CD14-positive monocyte (primary cell): ENCODE measurements around the gene ASH1L. TPM values are rescaled to one million over a fixed set of nuclear protein-coding genes. Genes with fewer than 3 reads are reported as not detected.

Source experiments
- DNase-seq, 3 donors: peaks; one replicate each; pipeline ENCODE4 v3.0.0-alpha.2; 2011 to 2022
- H2AFZ ChIP-seq: 2 replicates; pipeline ENCODE4 v1.6.0; 2012; ENCODE audit warnings: mild to moderate bottlenecking, low read depth, low read length, inconsistent platforms; ENCODE audit not compliant: insufficient read depth, poor library complexity, severe bottlenecking
- H3K27ac ChIP-seq, 2 donors: 1 replicate in 1 of 2; 2 replicates in 1 of 2; pipeline ENCODE4 v1.5.1; 2012 to 2013; ENCODE audit warnings: low read length in 2 of 2, control low read depth in 1 of 2, inconsistent platforms in 1 of 2, low read depth in 1 of 2, mild to moderate bottlenecking in 1 of 2
- H3K27me3 ChIP-seq, 2 donors: one replicate each; pipeline versions ENCODE4 v1.6.0 to v1.6.1; 2011 to 2013; ENCODE audit warnings: low read length in 2 of 2; ENCODE audit not compliant: control insufficient read depth in 2 of 2, insufficient read depth in 2 of 2
- H3K36me3 ChIP-seq, 2 donors: replicated peaks in 1 of 2; 1 replicate in 1 of 2; 2 replicates in 1 of 2; pipeline versions ENCODE4 v1.5.1 to v1.6.1; 2012 to 2013; ENCODE audit warnings: low read length in 2 of 2, control low read depth in 1 of 2, inconsistent platforms in 1 of 2, mild to moderate bottlenecking in 1 of 2; ENCODE audit not compliant: insufficient read depth in 2 of 2, control insufficient read depth in 1 of 2
- H3K4me1 ChIP-seq, 2 donors: 1 replicate in 1 of 2; 2 replicates in 1 of 2; pipeline versions ENCODE4 v1.5.1 to v1.6.1; 2012 to 2013; ENCODE audit warnings: low read length in 2 of 2, control low read depth in 1 of 2, inconsistent platforms in 1 of 2, mild to moderate bottlenecking in 1 of 2, moderate library complexity in 1 of 2; ENCODE audit not compliant: insufficient read depth in 2 of 2, control insufficient read depth in 1 of 2
- H3K4me2 ChIP-seq: replicated peaks from 2 replicates; pipeline ENCODE3; 2012; ENCODE audit warnings: low read length, moderate library complexity, mild to moderate bottlenecking; ENCODE audit not compliant: poor library complexity, severe bottlenecking; ENCODE audit errors: extremely low read depth
- H3K4me3 ChIP-seq, 3 experiments: fragments of 200-600 bp in 1 of 3; sonication (generic) in 1 of 3; replicated peaks in 1 of 3; 1 replicate in 2 of 3; 2 replicates in 1 of 3; pipeline ENCODE4 v1.5.1; 2011 to 2013; ENCODE audit warnings: low read length in 3 of 3, mild to moderate bottlenecking in 3 of 3, control low read depth in 2 of 3, low read depth in 2 of 3, inconsistent platforms in 1 of 3, moderate library complexity in 1 of 3
- H3K79me2 ChIP-seq: 2 replicates; pipeline ENCODE4 v1.6.0; 2012; ENCODE audit warnings: mild to moderate bottlenecking, control low read depth, inconsistent platforms, low read length, moderate library complexity; ENCODE audit not compliant: insufficient read depth
- H3K9ac ChIP-seq: 2 replicates; pipeline ENCODE4 v1.6.0; 2017; ENCODE audit warnings: low read length, mild to moderate bottlenecking; ENCODE audit not compliant: insufficient read depth, poor library complexity, severe bottlenecking
- H3K9me3 ChIP-seq, 2 donors: replicated peaks in 1 of 2; 1 replicate in 1 of 2; 2 replicates in 1 of 2; pipeline versions ENCODE4 v1.5.1 to v1.6.1; 2012 to 2013; ENCODE audit warnings: low read length in 2 of 2, control low read depth in 1 of 2; ENCODE audit not compliant: control insufficient read depth in 1 of 2, insufficient read depth in 1 of 2
- H4K20me1 ChIP-seq: 2 replicates; pipeline ENCODE4 v1.6.0; 2012; ENCODE audit warnings: mild to moderate bottlenecking, low read length, control low read depth, moderate library complexity; ENCODE audit not compliant: insufficient read depth
- H3K27ac Mint-ChIP-seq, 7 donors: one replicate each; pipeline ENCODE4 v1.8.0; 2020; ENCODE audit warnings: mild to moderate bottlenecking in 7 of 7, mixed read lengths in 7 of 7, moderate library complexity in 6 of 7, inconsistent platforms in 2 of 7
- H3K27me3 Mint-ChIP-seq, 3 donors: one replicate each; pipeline ENCODE4 v1.8.0; 2021 to 2022; ENCODE audit warnings: low read depth in 3 of 3, mild to moderate bottlenecking in 3 of 3, mixed read lengths in 3 of 3, moderate library complexity in 3 of 3, inconsistent platforms in 1 of 3
- H3K36me3 Mint-ChIP-seq, 2 donors: one replicate each; pipeline ENCODE4 v1.8.0; 2020; ENCODE audit warnings: mixed read lengths in 2 of 2, inconsistent platforms in 1 of 2, mild to moderate bottlenecking in 1 of 2
- H3K4me1 Mint-ChIP-seq: one replicate; pipeline ENCODE4 v1.8.0; 2020; ENCODE audit warnings: mild to moderate bottlenecking, mixed read lengths
- H3K4me3 Mint-ChIP-seq, 2 donors: one replicate each; pipeline ENCODE4 v1.8.0; 2020; ENCODE audit warnings: mild to moderate bottlenecking in 2 of 2, mixed read lengths in 2 of 2, moderate library complexity in 1 of 2
- H3K9me3 Mint-ChIP-seq, 7 donors: one replicate each; pipeline ENCODE4 v1.8.0; 2020 to 2022; ENCODE audit warnings: mixed read lengths in 7 of 7, mild to moderate bottlenecking in 6 of 7, moderate library complexity in 6 of 7, inconsistent platforms in 2 of 7
- WGBS: methylation state at CpG from one replicate; pipeline ENCODE4 v1.1.5; 2013; ENCODE audit warnings: missing lambda C conversion rate; ENCODE audit not compliant: insufficient coverage; 5-methylcytosine and 5-hydroxymethylcytosine counted together
- intact Hi-C, 2 donors: fragments of 100-400 bp; cut with micrococcal nuclease; formaldehyde crosslinking; loops; one replicate each; pipeline versions ENCODE4 v1.15.0 to v1.15.1; 2023
- polyA plus RNA-seq, 3 donors: library from polyadenylated mRNA; depleted of rRNA in 1 of 3; unstranded in 2 of 3; stranded (reverse) in 1 of 3; fragments of 300-500 nt in 2 of 3; fragments of >200 nt in 1 of 3; fragmentation: Illumina TruSeq in 2 of 3; gene quantifications; 1 replicate in 2 of 3; 2 replicates in 1 of 3; pipeline ENCODE4 v1.2.3, GENCODE V29; 2012 to 2021
- TF ChIP-seq, protein P1 (sequence below): fragments of 200-600 bp; IDR thresholded peaks from one replicate; pipeline ENCODE4 v1.8.0; 2022; ENCODE audit warnings: antibody characterized with exemption, mild to moderate bottlenecking

The ASH1L gene
- polyA plus RNA-seq, 3 donors: 2.7 to 21.5 (median 5.6) TPM

DNA sequence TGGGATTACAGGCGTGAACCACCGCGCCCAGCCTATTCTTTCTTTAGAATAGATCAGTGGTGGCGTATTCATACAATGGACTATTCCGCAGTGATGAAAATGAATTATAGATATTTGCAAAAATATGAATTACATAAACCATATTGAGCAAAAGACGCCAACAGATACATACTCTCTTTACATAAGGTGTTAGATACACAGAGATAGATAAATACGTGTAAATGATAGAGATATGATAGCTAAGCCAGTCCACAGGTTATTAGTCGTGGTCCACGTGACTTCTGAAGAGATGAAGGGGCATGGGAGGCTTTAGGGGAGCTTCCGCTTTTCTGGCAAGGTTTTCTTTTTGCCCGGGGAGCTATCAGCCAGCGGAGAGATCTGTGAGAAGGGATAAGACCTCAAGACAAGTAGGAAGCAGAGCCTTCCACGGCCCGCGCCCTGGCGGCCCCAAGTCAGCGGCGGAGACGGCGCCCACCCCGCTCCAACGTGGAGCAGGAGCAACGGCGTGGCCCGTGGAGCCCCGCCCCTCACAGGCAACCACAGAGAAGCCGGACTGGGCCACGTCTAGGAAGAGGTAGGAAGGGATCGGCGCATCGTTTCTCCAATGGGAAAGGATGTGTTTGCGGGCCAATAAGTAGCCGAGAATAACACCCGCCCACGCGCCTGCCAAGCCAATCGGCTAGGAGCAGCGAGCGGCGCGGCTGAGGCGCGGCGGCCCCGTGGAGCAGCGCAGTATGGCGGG is 47.1 kb upstream of the ASH1L start, which contains the start of gene MSTO1:
TSS of gene MSTO1 (plus strand) at position 704 of the 742 bp plus-strand sequence. CDS start at position 735, 31 bp downstream.
- peak within 1 kb of the TSS; percentile 73 for H3K4me2 ChIP-seq
- no peaks in the 10 kb centered on the region for H3K9me3 Mint-ChIP-seq
- H3K27me3 Mint-ChIP-seq: peaks cover 0 to 3% (median 1%) of the 10 kb centered on the region in 3 donors
- H3K27ac Mint-ChIP-seq: peak within 1 kb of the TSS; percentile 78 to 93 (median 87)
- intact Hi-C loops: no loop called here
- DNase-seq: peak; percentile 91 to 96 (median 94)
- H3K36me3 Mint-ChIP-seq: peaks cover 15 to 17% of the 10 kb centered on the region in 2 donors
- H3K36me3 ChIP-seq: peaks cover 6 to 17% of the 10 kb centered on the region in 2 donors
- H3K4me3 ChIP-seq: peak within 1 kb of the TSS; percentile 56 to 84 (median 82)
- TF ChIP-seq, protein P1, sequence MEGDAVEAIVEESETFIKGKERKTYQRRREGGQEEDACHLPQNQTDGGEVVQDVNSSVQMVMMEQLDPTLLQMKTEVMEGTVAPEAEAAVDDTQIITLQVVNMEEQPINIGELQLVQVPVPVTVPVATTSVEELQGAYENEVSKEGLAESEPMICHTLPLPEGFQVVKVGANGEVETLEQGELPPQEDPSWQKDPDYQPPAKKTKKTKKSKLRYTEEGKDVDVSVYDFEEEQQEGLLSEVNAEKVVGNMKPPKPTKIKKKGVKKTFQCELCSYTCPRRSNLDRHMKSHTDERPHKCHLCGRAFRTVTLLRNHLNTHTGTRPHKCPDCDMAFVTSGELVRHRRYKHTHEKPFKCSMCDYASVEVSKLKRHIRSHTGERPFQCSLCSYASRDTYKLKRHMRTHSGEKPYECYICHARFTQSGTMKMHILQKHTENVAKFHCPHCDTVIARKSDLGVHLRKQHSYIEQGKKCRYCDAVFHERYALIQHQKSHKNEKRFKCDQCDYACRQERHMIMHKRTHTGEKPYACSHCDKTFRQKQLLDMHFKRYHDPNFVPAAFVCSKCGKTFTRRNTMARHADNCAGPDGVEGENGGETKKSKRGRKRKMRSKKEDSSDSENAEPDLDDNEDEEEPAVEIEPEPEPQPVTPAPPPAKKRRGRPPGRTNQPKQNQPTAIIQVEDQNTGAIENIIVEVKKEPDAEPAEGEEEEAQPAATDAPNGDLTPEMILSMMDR: no peak
- peak within 1 kb of the TSS in 1 of 2 donors; percentile 78 for H3K27ac ChIP-seq
- peak within 1 kb of the TSS; percentile 88 to 93 for H3K4me3 Mint-ChIP-seq
- H3K4me1 Mint-ChIP-seq: peaks cover 3% of the 10 kb centered on the region
- no peaks in the 10 kb centered on the region for H4K20me1 ChIP-seq
- peak within 1 kb of the TSS; percentile 51 for H3K9ac ChIP-seq
- peaks cover 4 to 6% of the 10 kb centered on the region in 2 donors for H3K4me1 ChIP-seq
- peak within 1 kb of the TSS; percentile 81 for H2AFZ ChIP-seq
- no peaks in the 10 kb centered on the region for H3K27me3 ChIP-seq
- no peaks in the 10 kb centered on the region for H3K79me2 ChIP-seq
- no peaks in the 10 kb centered on the region for H3K9me3 ChIP-seq
- WGBS: 0% methylated on average over 21 of the region's 47 CpGs

DNA sequence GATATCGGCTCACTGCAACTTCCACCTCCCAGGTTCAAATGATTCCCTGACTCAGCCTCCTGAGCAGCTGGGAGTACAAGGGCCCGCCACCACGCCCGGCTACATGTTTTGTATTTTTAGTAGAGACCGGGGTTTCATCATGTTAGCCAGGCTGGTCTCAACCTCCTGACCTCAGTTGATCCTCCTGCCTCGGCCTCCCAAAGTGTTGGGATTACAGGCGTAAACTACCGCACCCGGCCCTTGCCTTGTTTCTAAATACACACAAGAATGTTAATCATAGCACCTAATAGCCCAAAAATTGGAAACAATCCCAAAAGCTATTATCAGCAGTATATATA is 46.3 kb upstream of the ASH1L start:
- peaks cover 4 to 6% of the 10 kb centered on the region in 2 donors for H3K4me1 ChIP-seq
- no peak overlapping the region for H3K9ac ChIP-seq
- Mint-ChIP-seq H3K27ac (no peak overlapping the region), H3K4me1 (peaks cover 8% of the 10 kb centered on the region), H3K9me3 (no peaks in the 10 kb centered on the region), H3K36me3 (peaks cover 12 to 14% of the 10 kb centered on the region in 2 donors), H3K27me3 (peaks cover 0 to 3% (median 1%) of the 10 kb centered on the region in 3 donors), H3K4me3 (peak overlapping the region in 1 of 2 donors; percentile 4)
- H3K36me3 ChIP-seq: peaks cover 6 to 14% of the 10 kb centered on the region in 2 donors
- H3K27ac ChIP-seq: no peak overlapping the region
- no peaks in the 10 kb centered on the region for H4K20me1 ChIP-seq
- intact Hi-C loops: no loop called here
- H3K79me2 ChIP-seq: no peaks in the 10 kb centered on the region
- no peak for DNase-seq
- no peak overlapping the region for H2AFZ ChIP-seq
- no peak overlapping the region for H3K4me2 ChIP-seq
- H3K27me3 ChIP-seq: no peaks in the 10 kb centered on the region
- no peaks in the 10 kb centered on the region for H3K9me3 ChIP-seq
- no CpG with 5 or more reads among the region's 9 CpGs for WGBS
- TF ChIP-seq, protein P1: no peak
- no peak overlapping the region for H3K4me3 ChIP-seq
